Esophagus squamous epithelium (tissue), 5 donors: ENCODE data around the gene SAYSD1. TPM values are rescaled to one million over a fixed set of nuclear protein-coding genes. Genes with fewer than 3 reads are reported as not detected.

Source experiments
- DNase-seq: peaks from one replicate; lab custom pipeline; 2025; lab: John Stamatoyannopoulos, UW
- H3K27ac ChIP-seq, 4 donors: fragments of 200-600 bp; sonication (generic); one replicate each; pipeline ENCODE4 v1.5.1; 2016 to 2019; ENCODE audit warnings: mild to moderate bottlenecking in 1 of 4
- H3K27me3 ChIP-seq, 4 donors: fragments of 200-600 bp; sonication (generic); 1 replicate in 3 of 4; 2 replicates in 1 of 4; pipeline versions ENCODE4 v1.5.1 to v1.6.0; 2017 to 2021; ENCODE audit warnings: antibody characterized with exemption in 1 of 4
- H3K36me3 ChIP-seq, 3 donors: fragments of 200-600 bp; sonication (generic); one replicate each; pipeline ENCODE4 v1.5.1; 2016 to 2019
- H3K4me1 ChIP-seq, 3 donors: fragments of 200-600 bp; sonication (generic); one replicate each; pipeline ENCODE4 v1.5.1; 2017 to 2019
- H3K4me3 ChIP-seq, 4 donors: fragments of 200-600 bp; sonication (generic); 1 replicate in 3 of 4; 2 replicates in 1 of 4; pipeline ENCODE4 v1.5.1; 2016 to 2019; ENCODE audit warnings: mild to moderate bottlenecking in 2 of 4, moderate library complexity in 1 of 4
- H3K9me3 ChIP-seq, 3 donors: fragments of 200-600 bp; sonication (generic); one replicate each; pipeline ENCODE4 v1.5.1; 2016 to 2019
- CTCF ChIP-seq, 6 experiments: fragments of 450-650 bp in 4 of 6; fragments of 200-600 bp in 2 of 6; sonication (generic) in 2 of 6; IDR thresholded peaks; one replicate each; pipeline ENCODE4 v1.5.1; 2016 to 2019; ENCODE audit warnings: antibody characterized with exemption in 6 of 6, mild to moderate bottlenecking in 4 of 6, moderate library complexity in 4 of 6
- POLR2A ChIP-seq, 4 donors: fragments of 450-650 bp; IDR thresholded peaks; one replicate each; pipeline ENCODE4 v1.6.1; 2017; ENCODE audit warnings: antibody characterized with exemption in 4 of 4, mild to moderate bottlenecking in 4 of 4, moderate library complexity in 3 of 4
- WGBS, 2 donors: methylation state at CpG; one replicate each; pipeline ENCODE4 v1.1.5; 2018; 5-methylcytosine and 5-hydroxymethylcytosine counted together
- intact Hi-C: fragments of 100-400 bp; cut with DNase I; formaldehyde crosslinking; loops from one replicate; pipeline ENCODE4 v1.15.0; 2022
- total RNA-seq, 4 donors: library from RNA; depleted of rRNA; stranded (reverse); fragments of >200 nt; gene quantifications; one replicate each; pipeline ENCODE4 v1.1.0, GENCODE V29; 2016
- donor health status: DM: yes; HTN: yes; CAD: no.

SAYSD1 gene
- total RNA-seq, 4 donors from 2014 or later = 11.0 to 12.6 (median 11.6) TPM

- Histone ChIP-seq H3K27ac (no peak overlapping the region), H3K27me3 (peaks cover 0 to 7% (median 0%) of the 10 kb centered on the region in 4 donors), H3K36me3 (no peaks in the 10 kb centered on the region), H3K9me3 (no peaks in the 10 kb centered on the region), H3K4me3 (no peak overlapping the region), H3K4me1 (no peaks in the 10 kb centered on the region)
- WGBS, 2 donors = 69 to 74% methylated on average over 6 to 10 of the region's 11 CpGs
- TF ChIP-seq POLR2A (IDR thresholded peaks at IDR 0.05) = no peak
- no peak for TF ChIP-seq CTCF (IDR thresholded peaks at IDR 0.05)
- DNase-seq = no peak
- intact Hi-C loops = no loop called here
These were observed 36.9 kb downstream of the SAYSD1 start for GRCh38 chr6:39077882-39078594.

- Histone ChIP-seq H3K4me1 (no peaks in the 10 kb centered on the region), H3K9me3 (no peaks in the 10 kb centered on the region), H3K27me3 (no peaks in the 10 kb centered on the region), H3K36me3 (no peaks in the 10 kb centered on the region), H3K4me3 (no peak overlapping the region), H3K27ac (no peak overlapping the region)
- WGBS, 2 donors = 41 to 70% methylated on average over 5 to 8 of the region's 9 CpGs
- intact Hi-C loops = no loop called here
- no peak for DNase-seq
- no peak for TF ChIP-seq CTCF (IDR thresholded peaks at IDR 0.05)
- TF ChIP-seq POLR2A (IDR thresholded peaks at IDR 0.05) = no peak
These were observed 38.1 kb downstream of the SAYSD1 start for GRCh38 chr6:39076623-39077535.

- H3K4me3 ChIP-seq = no peak overlapping the region
- DNase-seq = no peak
- 67 to 88% methylated on average over 7 to 10 of the region's 11 CpGs for WGBS, 2 donors
- no peaks in the 10 kb centered on the region for H3K9me3 ChIP-seq
- intact Hi-C loops = no loop called here
- H3K27me3 ChIP-seq = no peaks in the 10 kb centered on the region
- no peaks in the 10 kb centered on the region for H3K36me3 ChIP-seq
- H3K27ac ChIP-seq = no peak overlapping the region
- no peaks in the 10 kb centered on the region for H3K4me1 ChIP-seq
- no peak for TF ChIP-seq POLR2A (IDR thresholded peaks at IDR 0.05)
- no peak for TF ChIP-seq CTCF (IDR thresholded peaks at IDR 0.05)
These were observed 39.0 kb downstream of the SAYSD1 start for GRCh38 chr6:39075807-39076622.

GRCh38 chr6:39075010-39075686 lies 39.8 kb downstream of the SAYSD1 start:
- no peak overlapping the region for H3K27ac ChIP-seq
- 64 to 65% methylated on average over 6 to 11 of the region's 12 CpGs for WGBS, 2 donors
- intact Hi-C loops = no loop called here

More at GRCh38 chr6:39075010-39075686, 39.8 kb downstream of the SAYSD1 start:
- Histone ChIP-seq H3K4me3 (no peak overlapping the region), H3K4me1 (no peaks in the 10 kb centered on the region), H3K36me3 (no peaks in the 10 kb centered on the region), H3K27me3 (no peaks in the 10 kb centered on the region), H3K9me3 (no peaks in the 10 kb centered on the region)
- no peak for DNase-seq
- TF ChIP-seq POLR2A (IDR thresholded peaks at IDR 0.05) (no peak), CTCF (IDR thresholded peaks at IDR 0.05) (no peak)
